Endothelial cell of umbilical vein (primary cell): ENCODE measurements around the gene ARID3B. TPM values are rescaled to one million over a fixed set of nuclear protein-coding genes. Genes with fewer than 3 reads are reported as not detected.
"Not testable (repeated sequence)": the region's sequence is repeated elsewhere in the genome, so short reads cannot be mapped to it uniquely, and the experiment has no call there.

Experiments used
- BruUV-seq: library from RNA; stranded (reverse); fragments of 400-500 nt; replicated peaks from 2 replicates; lab custom pipeline; 2021; lab: Mats Ljungman, UMichigan
- CTCF ChIA-PET: fragments of 300-600, 350-600 bp; sonication (Branson Sonifier 250); formaldehyde crosslinking; loops from one replicate; lab custom pipeline; 2021; ENCODE audit warnings: antibody characterized with exemption, inconsistent platforms; lab: Charles Lee
- POLR2A ChIA-PET: fragments of 300-600, 350-600 bp; sonication (Branson Sonifier 250); formaldehyde crosslinking; loops from one replicate; lab custom pipeline; 2021; ENCODE audit warnings: antibody characterized with exemption, inconsistent platforms; lab: Charles Lee
- DNase-seq: peaks from one replicate; pipeline ENCODE4 v3.0.0-alpha.2; 2011; ENCODE audit warnings: low read depth, low spot score
- FAIRE-seq: peaks from 2 replicates; lab custom pipeline; 2011; peaks lifted over from hg19 to GRCh38; lab: Jason Lieb, UNC
- H2AFZ ChIP-seq: 2 replicates; pipeline ENCODE4 v1.6.0; 2012; ENCODE audit warnings: low read depth, low read length, control low read depth, inconsistent platforms
- H3K27ac ChIP-seq: 2 replicates; pipeline ENCODE4 v1.5.1; 2011; ENCODE audit warnings: low read depth, mild to moderate bottlenecking, control low read depth, low read length, moderate library complexity; ENCODE audit not compliant: insufficient read depth
- H3K27me3 ChIP-seq, 2 experiments: 2 replicates each; pipeline versions ENCODE4 v1.6.0 to v1.6.1; 2011; ENCODE audit warnings: low read length in 2 of 2, mixed read lengths in 1 of 2; ENCODE audit not compliant: control insufficient read depth in 2 of 2, insufficient read depth in 2 of 2
- H3K36me3 ChIP-seq, 2 experiments: 2 replicates in 1 of 2; 3 replicates in 1 of 2; pipeline ENCODE4 v1.5.1; 2011; ENCODE audit warnings: low read length in 2 of 2, mild to moderate bottlenecking in 1 of 2, moderate library complexity in 1 of 2; ENCODE audit not compliant: control insufficient read depth in 2 of 2, insufficient read depth in 2 of 2; ENCODE audit errors: extremely low read depth in 1 of 2
- H3K4me1 ChIP-seq: 3 replicates; pipeline ENCODE4 v1.5.1; 2011; ENCODE audit warnings: mild to moderate bottlenecking, low read length; ENCODE audit not compliant: control insufficient read depth, insufficient read depth; ENCODE audit errors: extremely low read depth
- H3K4me2 ChIP-seq: 2 replicates; pipeline ENCODE4 v1.6.1; 2011; ENCODE audit warnings: low read length, control low read depth, mixed read lengths; ENCODE audit not compliant: insufficient read depth
- H3K4me3 ChIP-seq, 3 experiments: fragments of 200-600 bp in 1 of 3; sonication (generic), shearing (Covaris generic) in 1 of 3; replicated peaks in 1 of 3; 2 replicates each; pipeline ENCODE4 v1.5.1; 2011 to 2016; ENCODE audit warnings: control low read depth in 3 of 3, low read length in 3 of 3, mild to moderate bottlenecking in 2 of 3, inconsistent platforms in 1 of 3, low read depth in 1 of 3, moderate library complexity in 1 of 3; ENCODE audit not compliant: insufficient read depth in 1 of 3
- H3K79me2 ChIP-seq: 2 replicates; pipeline ENCODE4 v1.6.0; 2012; ENCODE audit warnings: low read length, inconsistent platforms; ENCODE audit not compliant: control insufficient read depth, insufficient read depth
- H3K9ac ChIP-seq: replicated peaks from 2 replicates; pipeline ENCODE3; 2011; ENCODE audit warnings: low read length, control low read depth; ENCODE audit not compliant: insufficient read depth; ENCODE audit errors: extremely low read depth
- H3K9me1 ChIP-seq: replicated peaks from 3 replicates; pipeline ENCODE4 v1.6.0; 2011; ENCODE audit warnings: mild to moderate bottlenecking, low read length; ENCODE audit not compliant: control insufficient read depth, insufficient read depth; ENCODE audit errors: extremely low read depth
- H3K9me3 ChIP-seq: replicated peaks from 2 replicates; pipeline ENCODE4 v1.5.1; 2012; ENCODE audit warnings: low read length, inconsistent platforms; ENCODE audit not compliant: control insufficient read depth, insufficient read depth
- H4K20me1 ChIP-seq: replicated peaks from 2 replicates; pipeline ENCODE3; 2011; ENCODE audit warnings: mild to moderate bottlenecking, low read length; ENCODE audit not compliant: control insufficient read depth, insufficient read depth; ENCODE audit errors: extremely low read depth
- CTCF ChIP-seq, 2 donors: IDR thresholded peaks; 1 replicate in 1 of 2; 2 replicates in 1 of 2; pipeline ENCODE4 v1.5.1; 2011; ENCODE audit warnings: low read length in 2 of 2, mild to moderate bottlenecking in 2 of 2, moderate library complexity in 2 of 2, control low read depth in 1 of 2, inconsistent platforms in 1 of 2, low read depth in 1 of 2; ENCODE audit not compliant: insufficient read depth in 1 of 2; ENCODE audit errors: extremely low read depth in 1 of 2
- EZH2 ChIP-seq: IDR thresholded peaks from 2 replicates; pipeline ENCODE4 v1.6.1; 2012; ENCODE audit warnings: borderline replicate concordance, low read depth, mild to moderate bottlenecking, moderate library complexity, low read length, inconsistent platforms; ENCODE audit not compliant: severe bottlenecking
- FOS ChIP-seq: IDR thresholded peaks from 2 replicates; pipeline ENCODE4 v1.6.1; 2011; ENCODE audit warnings: mild to moderate bottlenecking, low read length, moderate library complexity, borderline replicate concordance; ENCODE audit not compliant: insufficient read depth
- GATA2 ChIP-seq: IDR thresholded peaks from 2 replicates; pipeline ENCODE4 v1.7.0; 2011; ENCODE audit warnings: low read depth, mild to moderate bottlenecking, moderate library complexity, mixed read lengths, low read length; ENCODE audit not compliant: insufficient read length, insufficient read depth
- JUN ChIP-seq: IDR thresholded peaks from 2 replicates; pipeline ENCODE4 v1.6.1; 2011; ENCODE audit warnings: borderline replicate concordance, low read depth; ENCODE audit not compliant: insufficient read length, insufficient read depth
- MAX ChIP-seq: IDR thresholded peaks from 2 replicates; pipeline ENCODE4 v1.6.1; 2011; ENCODE audit not compliant: insufficient read depth, insufficient read length
- MYC ChIP-seq: IDR thresholded peaks from one replicate; pipeline ENCODE4 v1.6.1; 2011; ENCODE audit warnings: mild to moderate bottlenecking, low read depth, low read length
- POLR2A ChIP-seq: IDR thresholded peaks from 2 replicates; pipeline ENCODE4 v1.6.1; 2012; ENCODE audit warnings: low read depth, mild to moderate bottlenecking, control low read depth, low read length
- POLR2AphosphoS5 ChIP-seq: IDR thresholded peaks from 2 replicates; pipeline ENCODE4 v1.6.1; 2012; ENCODE audit warnings: low read depth, mild to moderate bottlenecking, control low read depth, low read length, moderate library complexity; ENCODE audit not compliant: insufficient read depth
- dilution Hi-C: fragments of 300-500 bp; cut with MboI; formaldehyde crosslinking; loops from one replicate; pipeline ENCODE4 v1.15.0; 2019; ENCODE audit warnings: low sequenced_read_pairs; ENCODE audit not compliant: extremely low pct_ligation_motif_present
- intact Hi-C: fragments of 100-400 bp; cut with micrococcal nuclease; formaldehyde crosslinking; loops from one replicate; pipeline ENCODE4 v1.10.0; 2022
- polyA plus RNA-seq, 4 experiments: library from polyadenylated mRNA; depleted of rRNA in 3 of 4; stranded (reverse) in 3 of 4; unstranded in 1 of 4; fragments of >200 nt; gene quantifications; 2 replicates each; pipeline versions ENCODE4 v1.2.1 to v1.2.3, GENCODE V29; 2011 to 2012; ENCODE audit warnings: missing spikeins in 1 of 4
- total RNA-seq: library from RNA; stranded (reverse); gene quantifications from 2 replicates; pipeline ENCODE4 v1.2.3, GENCODE V29; 2021

Gene ARID3B
- total and polyA plus RNA-seq, 2 donors (not counting 3 experiments of a cell fraction or from before 2014, with no cell fraction given), result 6.2 to 10.0 TPM

- peaks cover 0 to 12% of the 10 kb centered on the region in 2 experiments for H3K36me3 ChIP-seq
- H3K27ac ChIP-seq, result no peak overlapping the region
- FAIRE-seq, result no peak
- TF ChIP-seq POLR2AphosphoS5, result no peak
- TF ChIP-seq GATA2, result no peak
- no peak for TF ChIP-seq EZH2
- TF ChIP-seq JUN, result no peak
- no peak for TF ChIP-seq CTCF (IDR thresholded peaks at IDR 0.05; ENCODE audit: extremely low read depth in 1 of 2, insufficient read depth in 1 of 2, low read depth in 1 of 2, low read length in 2 of 2)
- TF ChIP-seq MAX, result no peak
- TF ChIP-seq MYC, result no peak
- no peak for TF ChIP-seq FOS
- no peak for TF ChIP-seq POLR2A
- no peaks in the 10 kb centered on the region for H3K9me1 ChIP-seq
- no peak overlapping the region for H3K4me2 ChIP-seq
- no peaks in the 10 kb centered on the region for H3K9me3 ChIP-seq
- no TSS peak for BruUV-seq
- H3K4me1 ChIP-seq, result peaks cover 17% of the 10 kb centered on the region
- dilution Hi-C loops (no loop called here), intact Hi-C loops (no loop called here)
- CTCF ChIA-PET, result no interaction called here
- H3K79me2 ChIP-seq, result no peaks in the 10 kb centered on the region
- no peaks in the 10 kb centered on the region for H3K27me3 ChIP-seq
- POLR2A ChIA-PET, result no interaction called here
- DNase-seq, result no peak
- H4K20me1 ChIP-seq, result no peaks in the 10 kb centered on the region
- H3K9ac ChIP-seq, result no peak overlapping the region
- no peak overlapping the region for H3K4me3 ChIP-seq
- no peak overlapping the region for H2AFZ ChIP-seq
Observed at GRCh38 chr15:74595271-74595670, 54.3 kb downstream of the ARID3B start.

- H3K79me2 ChIP-seq, H3K9me3 ChIP-seq, H3K4me2 ChIP-seq, DNase-seq, H3K9ac ChIP-seq, FAIRE-seq, H3K4me3 ChIP-seq, intact Hi-C loops, H3K27ac ChIP-seq, POLR2A ChIA-PET, H2AFZ ChIP-seq, H4K20me1 ChIP-seq, CTCF ChIA-PET, dilution Hi-C loops, H3K27me3 ChIP-seq, H3K9me1 ChIP-seq, BruUV-seq: not testable (repeated sequence)
- Histone ChIP-seq H3K36me3 (peaks cover 0 to 12% of the 10 kb centered on the region in 2 experiments), H3K4me1 (peaks cover 12% of the 10 kb centered on the region)
Observed at GRCh38 chr15:74596736-74597135, 55.7 kb downstream of the ARID3B start.

- DNase-seq, intact Hi-C loops, H3K9me3 ChIP-seq, H3K27me3 ChIP-seq, H3K9me1 ChIP-seq, dilution Hi-C loops, H4K20me1 ChIP-seq, H3K79me2 ChIP-seq, H3K9ac ChIP-seq, H2AFZ ChIP-seq, FAIRE-seq, H3K4me2 ChIP-seq, BruUV-seq, H3K36me3 ChIP-seq, H3K27ac ChIP-seq, H3K4me3 ChIP-seq: not testable (repeated sequence)
- CTCF ChIA-PET, result interaction anchor here (1.2 to 1.8 kb wide), 4 partner anchors 7 to 52 kb away, joined by 4 to 9 read pairs (median 6); partner anchors contain the start of gene CLK3
- POLR2A ChIA-PET, result interaction anchor here (0.8 to 1.0 kb wide), 3 partner anchors 13 to 19 kb away, joined by 3 to 5 read pairs (median 3); partner anchors contain the start of gene CLK3
- peaks cover 12% of the 10 kb centered on the region for H3K4me1 ChIP-seq
Observed at GRCh38 chr15:74597146-74597705, 56.2 kb downstream of the ARID3B start.
